Measurements from ENCODE around the gene L1CAM. TPM values are rescaled to one million over a fixed set of nuclear protein-coding genes. Genes with fewer than 3 reads are reported as not detected.

The L1CAM gene
- total and polyA plus RNA-seq, 9 of the 15 experiments (the other 6 are each of a cell fraction or from before 2014, with no cell fraction given), result 0.09 to 0.86 (median 0.26) TPM; not detected in 3

DNA sequence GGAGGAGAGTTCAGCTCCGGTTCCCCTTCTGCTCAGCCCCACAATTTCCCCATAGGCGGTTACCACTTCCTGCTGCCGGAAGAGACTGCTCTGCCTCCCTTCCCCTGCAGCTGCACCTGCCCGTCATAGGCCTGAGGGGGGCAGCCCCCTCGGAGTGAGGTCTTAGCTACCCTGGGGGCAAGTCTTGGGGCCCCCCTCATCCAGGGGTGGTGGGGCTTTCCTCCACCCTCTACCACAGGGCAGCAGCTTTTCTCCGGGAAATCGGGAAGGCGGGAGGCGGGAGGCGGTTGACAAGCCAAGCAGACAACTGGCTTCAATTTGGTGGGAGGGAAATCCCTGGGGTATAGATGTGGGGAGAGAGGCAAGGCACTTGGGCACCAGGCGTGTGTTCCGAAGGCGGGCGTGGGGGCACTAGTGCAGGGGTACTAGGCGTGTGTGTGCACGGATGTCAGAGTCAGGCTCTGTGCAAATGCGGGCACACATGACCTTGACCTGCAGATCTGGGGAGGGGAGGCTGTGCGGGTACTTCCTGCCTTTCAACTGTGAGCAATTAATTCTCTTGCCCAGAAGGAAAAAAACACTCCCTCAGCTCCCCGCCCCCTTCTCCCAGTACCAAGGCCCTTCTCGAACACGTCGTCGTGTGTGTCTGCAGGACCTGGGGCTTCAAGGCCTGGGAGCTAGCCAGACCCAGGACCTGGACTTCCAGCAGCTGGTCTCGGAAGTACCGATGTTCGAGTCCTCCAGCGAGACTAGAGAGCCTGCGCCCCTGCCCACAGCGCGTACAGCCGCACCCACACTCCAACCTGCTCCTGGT is 41.1 kb upstream of the L1CAM start (continued):
- TF ChIP-seq, protein P1, sequence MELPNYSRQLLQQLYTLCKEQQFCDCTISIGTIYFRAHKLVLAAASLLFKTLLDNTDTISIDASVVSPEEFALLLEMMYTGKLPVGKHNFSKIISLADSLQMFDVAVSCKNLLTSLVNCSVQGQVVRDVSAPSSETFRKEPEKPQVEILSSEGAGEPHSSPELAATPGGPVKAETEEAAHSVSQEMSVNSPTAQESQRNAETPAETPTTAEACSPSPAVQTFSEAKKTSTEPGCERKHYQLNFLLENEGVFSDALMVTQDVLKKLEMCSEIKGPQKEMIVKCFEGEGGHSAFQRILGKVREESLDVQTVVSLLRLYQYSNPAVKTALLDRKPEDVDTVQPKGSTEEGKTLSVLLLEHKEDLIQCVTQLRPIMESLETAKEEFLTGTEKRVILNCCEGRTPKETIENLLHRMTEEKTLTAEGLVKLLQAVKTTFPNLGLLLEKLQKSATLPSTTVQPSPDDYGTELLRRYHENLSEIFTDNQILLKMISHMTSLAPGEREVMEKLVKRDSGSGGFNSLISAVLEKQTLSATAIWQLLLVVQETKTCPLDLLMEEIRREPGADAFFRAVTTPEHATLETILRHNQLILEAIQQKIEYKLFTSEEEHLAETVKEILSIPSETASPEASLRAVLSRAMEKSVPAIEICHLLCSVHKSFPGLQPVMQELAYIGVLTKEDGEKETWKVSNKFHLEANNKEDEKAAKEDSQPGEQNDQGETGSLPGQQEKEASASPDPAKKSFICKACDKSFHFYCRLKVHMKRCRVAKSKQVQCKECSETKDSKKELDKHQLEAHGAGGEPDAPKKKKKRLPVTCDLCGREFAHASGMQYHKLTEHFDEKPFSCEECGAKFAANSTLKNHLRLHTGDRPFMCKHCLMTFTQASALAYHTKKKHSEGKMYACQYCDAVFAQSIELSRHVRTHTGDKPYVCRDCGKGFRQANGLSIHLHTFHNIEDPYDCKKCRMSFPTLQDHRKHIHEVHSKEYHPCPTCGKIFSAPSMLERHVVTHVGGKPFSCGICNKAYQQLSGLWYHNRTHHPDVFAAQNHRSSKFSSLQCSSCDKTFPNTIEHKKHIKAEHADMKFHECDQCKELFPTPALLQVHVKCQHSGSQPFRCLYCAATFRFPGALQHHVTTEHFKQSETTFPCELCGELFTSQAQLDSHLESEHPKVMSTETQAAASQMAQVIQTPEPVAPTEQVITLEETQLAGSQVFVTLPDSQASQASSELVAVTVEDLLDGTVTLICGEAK (IDR thresholded peaks at IDR 0.05), result peak; percentile 75
- TF ChIP-seq, protein P1 (CRISPR knock-in tag; IDR thresholded peaks at IDR 0.05), result no peak
- TF ChIP-seq, protein P2, sequence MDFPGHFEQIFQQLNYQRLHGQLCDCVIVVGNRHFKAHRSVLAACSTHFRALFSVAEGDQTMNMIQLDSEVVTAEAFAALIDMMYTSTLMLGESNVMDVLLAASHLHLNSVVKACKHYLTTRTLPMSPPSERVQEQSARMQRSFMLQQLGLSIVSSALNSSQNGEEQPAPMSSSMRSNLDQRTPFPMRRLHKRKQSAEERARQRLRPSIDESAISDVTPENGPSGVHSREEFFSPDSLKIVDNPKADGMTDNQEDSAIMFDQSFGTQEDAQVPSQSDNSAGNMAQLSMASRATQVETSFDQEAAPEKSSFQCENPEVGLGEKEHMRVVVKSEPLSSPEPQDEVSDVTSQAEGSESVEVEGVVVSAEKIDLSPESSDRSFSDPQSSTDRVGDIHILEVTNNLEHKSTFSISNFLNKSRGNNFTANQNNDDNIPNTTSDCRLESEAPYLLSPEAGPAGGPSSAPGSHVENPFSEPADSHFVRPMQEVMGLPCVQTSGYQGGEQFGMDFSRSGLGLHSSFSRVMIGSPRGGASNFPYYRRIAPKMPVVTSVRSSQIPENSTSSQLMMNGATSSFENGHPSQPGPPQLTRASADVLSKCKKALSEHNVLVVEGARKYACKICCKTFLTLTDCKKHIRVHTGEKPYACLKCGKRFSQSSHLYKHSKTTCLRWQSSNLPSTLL (IDR thresholded peaks at IDR 0.05), result no peak
- TF ChIP-seq NR4A1 (CRISPR knock-in tag; IDR thresholded peaks at IDR 0.05) (no peak), NR4A1 (tag; IDR thresholded peaks at IDR 0.05) (0 out of 2 replicates have a peak, but pooled peaks have one; percentile 38), NFIX (CRISPR knock-in tag; IDR thresholded peaks at IDR 0.05; ENCODE audit: low read depth) (no peak), ETV6 (IDR thresholded peaks at IDR 0.05; ENCODE audit: borderline replicate concordance in 1 of 2, low read depth in 2 of 2, low read length in 1 of 2) (0 out of 4 replicates have a peak, but pooled peaks of 1 of the 2 experiments have one; percentile 37), ETV6 (CRISPR knock-in tag; IDR thresholded peaks at IDR 0.05; ENCODE audit: borderline replicate concordance) (no peak), SUPT5H (IDR thresholded peaks at IDR 0.05) (0 out of 2 replicates have a peak, but pooled peaks have one; percentile 32), ZC3H8 (IDR thresholded peaks at IDR 0.05) (no peak), RNF2 (IDR thresholded peaks at IDR 0.05) (peak; percentile 77; the same call in 1 of the 2 replicates), HNRNPK (IDR thresholded peaks at IDR 0.05; ENCODE audit: low read depth, low read length, poor library complexity, severe bottlenecking) (no peak), ELF2 (CRISPR knock-in tag; IDR thresholded peaks at IDR 0.05) (0 out of 2 replicates have a peak, but pooled peaks have one; percentile 31)
- TF ChIP-seq, protein P3, sequence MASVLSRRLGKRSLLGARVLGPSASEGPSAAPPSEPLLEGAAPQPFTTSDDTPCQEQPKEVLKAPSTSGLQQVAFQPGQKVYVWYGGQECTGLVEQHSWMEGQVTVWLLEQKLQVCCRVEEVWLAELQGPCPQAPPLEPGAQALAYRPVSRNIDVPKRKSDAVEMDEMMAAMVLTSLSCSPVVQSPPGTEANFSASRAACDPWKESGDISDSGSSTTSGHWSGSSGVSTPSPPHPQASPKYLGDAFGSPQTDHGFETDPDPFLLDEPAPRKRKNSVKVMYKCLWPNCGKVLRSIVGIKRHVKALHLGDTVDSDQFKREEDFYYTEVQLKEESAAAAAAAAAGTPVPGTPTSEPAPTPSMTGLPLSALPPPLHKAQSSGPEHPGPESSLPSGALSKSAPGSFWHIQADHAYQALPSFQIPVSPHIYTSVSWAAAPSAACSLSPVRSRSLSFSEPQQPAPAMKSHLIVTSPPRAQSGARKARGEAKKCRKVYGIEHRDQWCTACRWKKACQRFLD (CRISPR knock-in tag; IDR thresholded peaks at IDR 0.05), result 0 out of 2 replicates have a peak, but pooled peaks have one; percentile 29

All from K562 (cell line).